Lung (tissue), 12 donors: ENCODE results near the gene TENM4. TPM values are rescaled to one million over a fixed set of nuclear protein-coding genes. Genes with fewer than 3 reads are reported as not detected.

ENCODE experiments used
- ATAC-seq: fragments of 200-7000 bp; cut with Tn5 transposase; one replicate; pipeline ENCODE4 v1.9.1; 2020; ENCODE audit warnings: moderate number of reproducible peaks; ENCODE audit not compliant: insufficient read depth, low FRiP score
- DNase-seq, 3 donors: peaks; one replicate each; pipeline ENCODE4 v3.0.0-alpha.2; 2013 to 2017
- H3K27ac ChIP-seq, 2 donors: one replicate each; pipeline ENCODE4 v1.5.1; 2013; ENCODE audit warnings: mild to moderate bottlenecking in 2 of 2, moderate library complexity in 2 of 2, control low read depth in 1 of 2, inconsistent platforms in 1 of 2, low read depth in 1 of 2, low read length in 1 of 2
- H3K27me3 ChIP-seq, 3 donors: one replicate each; pipeline ENCODE4 v1.5.1; 2013; ENCODE audit warnings: low read length in 2 of 3; ENCODE audit not compliant: control insufficient read depth in 3 of 3, insufficient read depth in 3 of 3
- H3K36me3 ChIP-seq, 4 donors: one replicate each; pipeline ENCODE4 v1.5.1; 2013; ENCODE audit warnings: low read length in 4 of 4, mild to moderate bottlenecking in 1 of 4, moderate library complexity in 1 of 4; ENCODE audit not compliant: control insufficient read depth in 4 of 4, insufficient read depth in 4 of 4
- H3K4me1 ChIP-seq, 5 donors: one replicate each; pipeline ENCODE4 v1.5.1; 2013; ENCODE audit warnings: low read length in 5 of 5, mild to moderate bottlenecking in 2 of 5, moderate library complexity in 1 of 5; ENCODE audit not compliant: control insufficient read depth in 5 of 5, insufficient read depth in 5 of 5
- H3K4me3 ChIP-seq: one replicate; pipeline ENCODE4 v1.5.1; 2013; ENCODE audit warnings: mild to moderate bottlenecking, control low read depth, moderate library complexity
- H3K9ac ChIP-seq, 2 donors: one replicate each; pipeline ENCODE4 v1.5.1; 2013; ENCODE audit warnings: low read length in 2 of 2, control low read depth in 1 of 2; ENCODE audit not compliant: insufficient read depth in 1 of 2
- H3K9me3 ChIP-seq, 4 donors: one replicate each; pipeline ENCODE4 v1.5.1; 2013; ENCODE audit warnings: low read length in 3 of 4, mild to moderate bottlenecking in 1 of 4, moderate library complexity in 1 of 4; ENCODE audit not compliant: control insufficient read depth in 4 of 4, insufficient read depth in 3 of 4
- CTCF ChIP-seq: IDR thresholded peaks from 2 replicates; pipeline ENCODE4 v1.5.1; 2012; ENCODE audit warnings: mild to moderate bottlenecking; ENCODE audit errors: control extremely low read depth, extremely low read depth
- WGBS, 2 donors: extraction: QIAGEN DNeasy Blood & Tissue Kit; methylation state at CpG; one replicate each; pipeline ENCODE4 v1.1.7; 2013; 5-methylcytosine and 5-hydroxymethylcytosine counted together
- polyA plus RNA-seq, 2 donors: library from polyadenylated mRNA; stranded (reverse); fragments of 200-250 nt; gene quantifications; one replicate each; pipeline ENCODE4 v1.2.1, GENCODE V29; 2013
- total RNA-seq, 2 donors: library from RNA; depleted of rRNA in 1 of 2; stranded (reverse); fragments of >200 nt in 1 of 2; gene quantifications; one replicate each; pipeline ENCODE4 v1.2.1, GENCODE V29; 2014 to 2021
- donor health status: control.
- donor health status: control.
- donor health status: Bipolar disorder and iron deficiency.
- donor health status: healthy.
- donor health status: DM: yes; HTN: yes; CAD: no.

Gene TENM4
- total and polyA plus RNA-seq, 4 donors = 0.28 to 16.4 (median 3.2) TPM

- whole genome bisulfite sequencing, 2 donors = 76 to 84% methylated on average over 8 of the region's 8 CpGs
- ATAC-seq = no peak
- DNase-seq = no peak
- no peak for TF ChIP-seq CTCF
- no peaks in the 10 kb centered on the region for H3K36me3 ChIP-seq
- H3K4me1 ChIP-seq = peaks cover 0 to 38% (median 15%) of the 10 kb centered on the region in 5 donors
- no peak overlapping the region for H3K9ac ChIP-seq
- peaks cover 0 to 3% (median 0%) of the 10 kb centered on the region in 4 donors for H3K9me3 ChIP-seq
- no peak overlapping the region for H3K27ac ChIP-seq
- H3K27me3 ChIP-seq = no peaks in the 10 kb centered on the region
- no peak overlapping the region for H3K4me3 ChIP-seq
Observed at GRCh38 chr11:79090191-79090705, 350.6 kb downstream of the TENM4 start.

- WGBS, 2 donors = 79 to 84% methylated on average over 3 of the region's 3 CpGs
Observed at GRCh38 chr11:79089601-79090000, 351.2 kb downstream of the TENM4 start.

GRCh38 chr11:79088967-79089366, 351.9 kb downstream of the TENM4 start:
- Histone ChIP-seq H3K27me3 (no peaks in the 10 kb centered on the region), H3K9ac (no peak overlapping the region), H3K4me1 (peaks cover 0 to 35% (median 15%) of the 10 kb centered on the region in 5 donors), H3K4me3 (no peak overlapping the region), H3K36me3 (no peaks in the 10 kb centered on the region), H3K27ac (no peak overlapping the region), H3K9me3 (peaks cover 0 to 3% (median 0%) of the 10 kb centered on the region in 4 donors)
- ATAC-seq (no peak), DNase-seq (no peak)
- 72 to 76% methylated on average over 4 of the region's 4 CpGs for WGBS, 2 donors
- TF ChIP-seq CTCF = no peak

More at GRCh38 chr11:79089601-79090000, 351.2 kb downstream of the TENM4 start:
- DNase-seq (peak; percentile 51 to 80 (median 76)), ATAC-seq (no peak)
- Histone ChIP-seq H3K36me3 (no peaks in the 10 kb centered on the region), H3K9ac (no peak overlapping the region), H3K9me3 (peaks cover 0 to 3% (median 0%) of the 10 kb centered on the region in 4 donors), H3K27ac (no peak overlapping the region), H3K4me3 (no peak overlapping the region), H3K27me3 (no peaks in the 10 kb centered on the region), H3K4me1 (peaks cover 0 to 35% (median 15%) of the 10 kb centered on the region in 5 donors)
- no peak for TF ChIP-seq CTCF

GRCh38 chr11:79087961-79088318, 352.9 kb downstream of the TENM4 start:
- no peak for ATAC-seq
- WGBS, 2 donors = 70 to 71% methylated on average over 5 of the region's 5 CpGs
- H3K27ac ChIP-seq = no peak overlapping the region

More at GRCh38 chr11:79087961-79088318, 352.9 kb downstream of the TENM4 start:
- H3K9ac ChIP-seq = no peak overlapping the region
- peaks cover 0 to 36% (median 15%) of the 10 kb centered on the region in 5 donors for H3K4me1 ChIP-seq
- H3K36me3 ChIP-seq = no peaks in the 10 kb centered on the region
- TF ChIP-seq CTCF = no peak
- DNase-seq = peak; percentile 72 to 82 (median 79)
- H3K27me3 ChIP-seq = no peaks in the 10 kb centered on the region
- no peaks in the 10 kb centered on the region for H3K9me3 ChIP-seq
- H3K4me3 ChIP-seq = no peak overlapping the region
